CD4-positive, alpha-beta T cell treated with Interferon gamma for 1 hour (primary cell): ENCODE data around the gene SLC6A6.

ENCODE experiments used
- DNase-seq: peaks from one replicate; pipeline ENCODE4 v3.0.0-alpha.2; 2020

Gene SLC6A6

GRCh38 chr3:14422016-14422963 is 19.9 kb downstream of the SLC6A6 start:
- DNase-seq = no peak

- no peak for DNase-seq
Measured at GRCh38 chr3:14423197-14423743, 20.9 kb downstream of the SLC6A6 start.

GRCh38 chr3:14423963-14424362 is 21.6 kb downstream of the SLC6A6 start:
- DNase-seq = no peak

- DNase-seq = peak; percentile 55
Measured at GRCh38 chr3:14424711-14425580, 22.5 kb downstream of the SLC6A6 start.

GRCh38 chr3:14425581-14426304 is 23.3 kb downstream of the SLC6A6 start:
- peak; percentile 57 for DNase-seq

GRCh38 chr3:14426305-14426620 is 23.9 kb downstream of the SLC6A6 start:
- DNase-seq = no peak

GRCh38 chr3:14428087-14429033 is 26.0 kb downstream of the SLC6A6 start:
- no peak for DNase-seq

- peak; percentile 30 for DNase-seq
Measured at GRCh38 chr3:14429237-14429636, 26.8 kb downstream of the SLC6A6 start.

GRCh38 chr3:14429640-14430039 is 27.2 kb downstream of the SLC6A6 start:
- DNase-seq = no peak

- no peak for DNase-seq
Measured at GRCh38 chr3:14430053-14430452, 27.6 kb downstream of the SLC6A6 start.

- DNase-seq = no peak
Measured at GRCh38 chr3:14430706-14431451, 28.5 kb downstream of the SLC6A6 start.

GRCh38 chr3:14431452-14431916 is 29.1 kb downstream of the SLC6A6 start:
- DNase-seq = no peak

- DNase-seq = peak; percentile 93
Measured at GRCh38 chr3:14431917-14432834, 29.8 kb downstream of the SLC6A6 start.

GRCh38 chr3:14433106-14433505 is 30.7 kb downstream of the SLC6A6 start:
- no peak for DNase-seq

GRCh38 chr3:14434126-14434497 is 31.7 kb downstream of the SLC6A6 start:
- peak; percentile 25 for DNase-seq

GRCh38 chr3:14434498-14435151 is 32.2 kb downstream of the SLC6A6 start:
- DNase-seq = peak; percentile 38

- DNase-seq = no peak
Measured at GRCh38 chr3:14435175-14436014, 33.0 kb downstream of the SLC6A6 start.

GRCh38 chr3:14436954-14437281 is 34.5 kb downstream of the SLC6A6 start:
- no peak for DNase-seq
